Dendritic cell treated with granulocyte-macrophage colony-stimulating factor and Interleukin-4, amounts not matched to agents 40 ng/mL and 50 ng/mL, for 4 days (primary cell): ENCODE measurements around the gene RPS6KA2.
"Not testable (repeated sequence)": the region's sequence is repeated elsewhere in the genome, so short reads cannot be mapped to it uniquely, and the experiment has no call there.

Experiments
- H3K27ac Mint-ChIP-seq: one replicate; pipeline ENCODE4 v1.8.0; 2022; ENCODE audit warnings: mild to moderate bottlenecking, mixed read lengths
- H3K27me3 Mint-ChIP-seq: one replicate; pipeline ENCODE4 v1.8.0; 2022; ENCODE audit warnings: mild to moderate bottlenecking, mixed read lengths
- H3K36me3 Mint-ChIP-seq: one replicate; pipeline ENCODE4 v1.8.0; 2022; ENCODE audit warnings: low read depth, mixed read lengths
- H3K4me1 Mint-ChIP-seq: one replicate; pipeline ENCODE4 v1.8.0; 2022; ENCODE audit warnings: low read depth, mixed read lengths
- H3K4me3 Mint-ChIP-seq: one replicate; pipeline ENCODE4 v1.8.0; 2022; ENCODE audit warnings: mild to moderate bottlenecking, moderate library complexity, mixed read lengths
- H3K9me3 Mint-ChIP-seq: one replicate; pipeline ENCODE4 v1.8.0; 2022; ENCODE audit warnings: mixed read lengths
- intact Hi-C: fragments of 100-400 bp; cut with micrococcal nuclease; formaldehyde crosslinking; loops from one replicate; pipeline ENCODE4 v1.15.0; 2022

Gene RPS6KA2

GRCh38 chr6:166635013-166635970 lies 8.2 kb upstream of the RPS6KA2 start:
- Mint-ChIP-seq H3K27ac (peak overlapping the region; percentile 3), H3K27me3 (peaks cover 41% of the 10 kb centered on the region), H3K9me3 (no peaks in the 10 kb centered on the region), H3K36me3 (no peaks in the 10 kb centered on the region), H3K4me3 (no peak overlapping the region), H3K4me1 (peaks cover 32% of the 10 kb centered on the region)
- intact Hi-C loops, result no loop called here

DNA sequence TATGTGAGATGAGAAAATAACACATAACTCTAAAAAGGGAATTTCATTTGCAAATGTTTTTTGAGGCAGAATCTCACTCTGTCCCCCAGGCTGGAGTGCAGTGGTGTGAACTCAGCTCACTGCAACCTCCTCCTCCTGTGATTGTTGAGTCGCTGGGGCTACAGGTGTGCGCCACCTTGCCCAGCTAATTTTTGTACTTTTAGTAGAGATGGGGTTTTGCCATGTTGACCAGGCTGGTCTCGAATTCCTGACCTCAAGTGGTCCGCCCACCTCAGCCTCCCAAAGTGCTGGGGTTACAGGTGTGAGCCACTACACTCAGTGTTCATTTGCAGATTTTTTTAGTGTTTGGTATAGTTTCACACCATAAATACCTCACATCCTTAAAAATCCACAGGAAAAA lies 7.5 kb upstream of the RPS6KA2 start:
- H3K36me3 Mint-ChIP-seq, H3K9me3 Mint-ChIP-seq, H3K27ac Mint-ChIP-seq, H3K4me3 Mint-ChIP-seq, intact Hi-C loops: not testable (repeated sequence)
- peaks cover 25% of the 10 kb centered on the region for H3K4me1 Mint-ChIP-seq
- peaks cover 43% of the 10 kb centered on the region for H3K27me3 Mint-ChIP-seq

GRCh38 chr6:166633732-166634535 lies 6.9 kb upstream of the RPS6KA2 start:
- Mint-ChIP-seq H3K9me3 (no peaks in the 10 kb centered on the region), H3K4me1 (peaks cover 24% of the 10 kb centered on the region), H3K27ac (peak overlapping the region; percentile 57), H3K36me3 (no peaks in the 10 kb centered on the region), H3K4me3 (no peak overlapping the region), H3K27me3 (peaks cover 44% of the 10 kb centered on the region)
- intact Hi-C loops, result no loop called here

GRCh38 chr6:166632731-166633130 lies 5.7 kb upstream of the RPS6KA2 start:
- intact Hi-C loops, result no loop called here
- peaks cover 5% of the 10 kb centered on the region for H3K36me3 Mint-ChIP-seq
- H3K27me3 Mint-ChIP-seq, result peaks cover 50% of the 10 kb centered on the region
- H3K27ac Mint-ChIP-seq, result peak overlapping the region; percentile 14
- no peaks in the 10 kb centered on the region for H3K9me3 Mint-ChIP-seq
- H3K4me3 Mint-ChIP-seq, result no peak overlapping the region
- H3K4me1 Mint-ChIP-seq, result peaks cover 36% of the 10 kb centered on the region

GRCh38 chr6:166630462-166630861 lies 3.4 kb upstream of the RPS6KA2 start:
- no peak overlapping the region for H3K27ac Mint-ChIP-seq
- H3K4me1 Mint-ChIP-seq, result peaks cover 40% of the 10 kb centered on the region
- intact Hi-C loops, result no loop called here
- H3K36me3 Mint-ChIP-seq, result peaks cover 6% of the 10 kb centered on the region
- H3K9me3 Mint-ChIP-seq, result no peaks in the 10 kb centered on the region
- H3K27me3 Mint-ChIP-seq, result peaks cover 55% of the 10 kb centered on the region
- H3K4me3 Mint-ChIP-seq, result no peak overlapping the region

DNA sequence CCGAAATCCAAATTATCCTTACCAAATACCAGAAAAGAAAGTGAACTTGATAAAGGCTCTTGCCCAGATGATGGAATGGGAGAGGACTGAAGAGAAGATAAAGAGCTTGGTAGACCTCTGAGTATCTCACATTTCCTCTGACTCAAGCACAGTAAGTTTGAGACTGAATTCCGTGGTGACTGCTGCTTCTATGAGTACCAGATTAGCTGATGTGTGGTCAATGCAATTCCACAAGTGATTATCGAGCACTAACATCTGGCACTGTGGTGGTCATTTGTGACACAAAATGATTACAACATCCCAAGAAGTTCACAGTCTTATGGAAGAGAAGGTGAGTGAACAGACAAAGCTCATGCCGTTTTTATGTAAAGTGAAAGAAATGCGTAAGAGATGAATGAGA lies 2.6 kb upstream of the RPS6KA2 start:
- intact Hi-C loops, result loop anchor here (10.0 kb wide), 1 partner anchor 375 kb away; no protein-coding TSS in a partner anchor
- Mint-ChIP-seq H3K9me3 (no peaks in the 10 kb centered on the region), H3K4me3 (no peak overlapping the region), H3K36me3 (peaks cover 6% of the 10 kb centered on the region), H3K27me3 (peaks cover 60% of the 10 kb centered on the region), H3K4me1 (peaks cover 40% of the 10 kb centered on the region), H3K27ac (no peak overlapping the region)

DNA sequence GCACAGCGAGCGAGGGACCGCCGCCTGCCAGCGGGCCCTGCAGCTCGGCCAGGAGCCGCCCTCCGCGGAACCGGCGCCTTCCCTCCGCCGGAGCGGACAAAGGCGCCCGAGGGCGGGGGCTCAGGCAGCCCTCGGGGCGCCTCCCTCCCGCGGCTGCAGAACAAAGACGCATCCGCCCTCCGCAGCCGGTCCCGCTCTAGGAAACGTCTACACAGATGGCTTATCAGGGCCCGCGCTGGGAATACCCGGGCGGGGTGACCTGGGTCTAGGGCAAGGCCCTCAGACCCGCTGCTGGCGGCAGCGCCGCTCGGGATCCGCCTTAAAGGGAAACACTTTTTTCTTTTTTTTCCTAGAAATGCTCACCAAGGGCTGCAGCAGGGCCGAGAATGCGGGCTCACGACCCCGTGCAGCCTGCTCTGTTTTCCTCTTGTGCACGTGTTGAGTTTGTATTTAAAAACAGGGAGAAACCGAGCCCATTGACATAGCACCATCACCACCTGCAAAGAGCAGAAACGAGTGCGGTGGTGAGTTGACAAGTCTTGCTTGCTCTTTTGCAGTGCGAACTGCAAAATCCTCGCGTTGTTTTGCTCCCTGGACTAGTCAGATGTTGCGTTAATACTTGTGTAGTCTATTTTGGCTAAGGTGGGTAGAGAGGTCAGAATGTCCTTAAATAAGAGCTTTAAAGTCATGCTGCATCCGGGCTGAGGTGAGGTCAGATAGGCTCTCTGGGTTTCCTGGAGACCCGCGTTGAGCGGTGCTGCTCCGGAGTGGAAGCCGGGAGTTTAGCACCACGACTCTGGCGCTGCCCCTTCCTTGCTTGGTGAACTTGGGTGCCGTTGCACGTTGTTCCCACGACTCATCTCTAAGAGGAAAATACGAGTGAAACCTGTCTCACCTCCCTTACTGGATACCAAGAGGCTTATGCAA lies 1.1 kb upstream of the RPS6KA2 start:
- H3K9me3 Mint-ChIP-seq, result no peaks in the 10 kb centered on the region
- peaks cover 6% of the 10 kb centered on the region for H3K36me3 Mint-ChIP-seq
- H3K27me3 Mint-ChIP-seq, result peaks cover 56% of the 10 kb centered on the region
- H3K4me3 Mint-ChIP-seq, result peak overlapping the region; percentile 88
- H3K27ac Mint-ChIP-seq, result peak overlapping the region; percentile 94
- peaks cover 37% of the 10 kb centered on the region for H3K4me1 Mint-ChIP-seq
- intact Hi-C loops, result loop anchor here (2.0 to 10.0 kb wide), 4 partner anchors 139 to 377 kb away; partner anchors contain the start of gene RNASET2

DNA sequence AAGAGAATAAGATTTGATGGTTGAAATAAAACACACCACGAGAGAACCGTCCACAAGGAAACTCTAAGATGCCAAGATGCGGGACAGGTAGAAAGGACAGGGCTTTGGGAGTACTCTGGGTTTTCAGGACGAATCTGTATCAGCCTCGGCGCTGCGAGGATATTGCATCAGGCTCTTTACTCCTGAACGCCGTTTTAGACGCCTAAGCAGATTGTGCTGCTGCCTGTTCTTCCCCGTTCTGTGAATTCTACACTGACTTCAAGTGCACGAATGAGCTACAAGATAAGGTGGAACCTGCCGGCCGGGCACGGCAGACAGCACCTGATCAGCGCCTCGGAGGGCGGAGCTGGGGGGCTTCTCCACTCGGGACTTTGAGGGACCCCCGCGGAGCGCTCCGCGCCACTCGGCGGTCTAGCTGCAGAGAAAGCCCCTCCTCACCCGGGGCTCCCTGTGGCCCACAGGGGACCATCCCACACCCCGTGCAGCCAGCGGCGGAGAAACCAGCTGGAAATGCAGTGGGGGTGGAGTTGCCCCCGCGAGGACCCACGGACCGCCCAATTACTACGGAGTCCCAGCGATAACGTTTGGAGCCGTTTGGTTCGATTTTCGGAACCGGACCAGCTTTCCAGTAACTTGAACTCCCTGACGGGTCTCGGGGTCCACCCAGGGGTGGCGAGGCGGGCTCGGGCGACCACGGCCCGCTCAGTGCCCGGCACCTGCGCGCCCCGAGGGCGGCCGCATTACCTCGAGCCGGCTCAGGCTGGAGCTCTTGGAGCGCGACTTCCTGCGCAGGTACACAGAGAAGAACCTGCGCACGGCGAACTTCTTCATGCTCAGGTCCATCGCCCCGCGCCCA lies 646 bp downstream of the RPS6KA2 start:
- H3K27ac Mint-ChIP-seq, result peak overlapping the region; percentile 94
- peaks cover 48% of the 10 kb centered on the region for H3K27me3 Mint-ChIP-seq
- peak overlapping the region; percentile 77 for H3K4me3 Mint-ChIP-seq
- intact Hi-C loops, result loop anchor here (2.0 to 10.0 kb wide), 4 partner anchors 138 to 378 kb away; partner anchors contain the start of gene RNASET2
- H3K9me3 Mint-ChIP-seq, result no peaks in the 10 kb centered on the region
- peaks cover 37% of the 10 kb centered on the region for H3K4me1 Mint-ChIP-seq
- H3K36me3 Mint-ChIP-seq, result peaks cover 6% of the 10 kb centered on the region

- intact Hi-C loops, result loop anchor here (10.0 kb wide), 1 partner anchor 379 kb away; no protein-coding TSS in a partner anchor
- Mint-ChIP-seq H3K36me3 (peaks cover 6% of the 10 kb centered on the region), H3K27me3 (peaks cover 40% of the 10 kb centered on the region), H3K27ac (no peak overlapping the region), H3K4me3 (no peak overlapping the region), H3K4me1 (peaks cover 37% of the 10 kb centered on the region), H3K9me3 (no peaks in the 10 kb centered on the region)
Measured at GRCh38 chr6:166625356-166625755, 1.7 kb downstream of the RPS6KA2 start.

- Mint-ChIP-seq H3K4me3 (no peak overlapping the region), H3K4me1 (peaks cover 37% of the 10 kb centered on the region), H3K27ac (no peak overlapping the region), H3K36me3 (peaks cover 6% of the 10 kb centered on the region), H3K27me3 (peaks cover 30% of the 10 kb centered on the region), H3K9me3 (no peaks in the 10 kb centered on the region)
- intact Hi-C loops, result loop anchor here (10.0 kb wide), 1 partner anchor 381 kb away; no protein-coding TSS in a partner anchor
Measured at GRCh38 chr6:166624275-166624674, 2.8 kb downstream of the RPS6KA2 start.

DNA sequence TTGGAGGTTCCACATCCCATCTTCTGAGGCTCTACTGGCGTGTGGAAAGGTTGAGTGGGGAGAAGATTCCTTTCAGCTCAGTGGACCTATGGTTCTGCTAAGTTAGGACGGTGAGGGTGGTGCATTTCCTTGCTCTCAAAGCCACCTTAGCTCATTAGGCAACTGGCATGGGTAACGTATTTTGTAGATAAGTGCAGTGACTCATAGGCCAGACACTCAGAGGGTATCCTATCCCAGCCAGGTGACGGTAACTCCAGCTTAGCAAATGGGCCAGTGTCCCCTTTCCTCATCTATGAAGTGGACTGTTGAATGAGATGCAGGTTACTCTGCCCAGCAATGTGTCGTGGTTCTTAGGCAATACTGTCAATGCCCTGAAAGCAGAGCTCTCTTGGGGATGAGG lies 3.7 kb downstream of the RPS6KA2 start:
- Mint-ChIP-seq H3K9me3 (no peaks in the 10 kb centered on the region), H3K36me3 (peaks cover 6% of the 10 kb centered on the region), H3K4me3 (no peak overlapping the region), H3K27me3 (peaks cover 21% of the 10 kb centered on the region), H3K27ac (no peak overlapping the region), H3K4me1 (peaks cover 28% of the 10 kb centered on the region)
- intact Hi-C loops, result loop anchor here (10.0 kb wide), 1 partner anchor 381 kb away; no protein-coding TSS in a partner anchor

GRCh38 chr6:166621114-166621540 lies 5.9 kb downstream of the RPS6KA2 start:
- no peak overlapping the region for H3K4me3 Mint-ChIP-seq
- H3K36me3 Mint-ChIP-seq, result no peaks in the 10 kb centered on the region
- H3K9me3 Mint-ChIP-seq, result no peaks in the 10 kb centered on the region
- no peak overlapping the region for H3K27ac Mint-ChIP-seq
- intact Hi-C loops, result loop anchor here (10.0 kb wide), 1 partner anchor 384 kb away; no protein-coding TSS in a partner anchor
- peaks cover 16% of the 10 kb centered on the region for H3K4me1 Mint-ChIP-seq
- H3K27me3 Mint-ChIP-seq, result peaks cover 13% of the 10 kb centered on the region
